HTR-8/SVneo (cell line): Measurements from ENCODE around the gene GNG7.

Source experiments
- DNase-seq: peaks from one replicate; pipeline ENCODE4 v3.0.0; 2011; ENCODE audit warnings: low spot score, mixed read lengths; ENCODE audit not compliant: insufficient read length
- FAIRE-seq: peaks from 2 replicates; lab custom pipeline; 2011; peaks lifted over from hg19 to GRCh38; lab: Jason Lieb, UNC

GNG7 gene

DNA sequence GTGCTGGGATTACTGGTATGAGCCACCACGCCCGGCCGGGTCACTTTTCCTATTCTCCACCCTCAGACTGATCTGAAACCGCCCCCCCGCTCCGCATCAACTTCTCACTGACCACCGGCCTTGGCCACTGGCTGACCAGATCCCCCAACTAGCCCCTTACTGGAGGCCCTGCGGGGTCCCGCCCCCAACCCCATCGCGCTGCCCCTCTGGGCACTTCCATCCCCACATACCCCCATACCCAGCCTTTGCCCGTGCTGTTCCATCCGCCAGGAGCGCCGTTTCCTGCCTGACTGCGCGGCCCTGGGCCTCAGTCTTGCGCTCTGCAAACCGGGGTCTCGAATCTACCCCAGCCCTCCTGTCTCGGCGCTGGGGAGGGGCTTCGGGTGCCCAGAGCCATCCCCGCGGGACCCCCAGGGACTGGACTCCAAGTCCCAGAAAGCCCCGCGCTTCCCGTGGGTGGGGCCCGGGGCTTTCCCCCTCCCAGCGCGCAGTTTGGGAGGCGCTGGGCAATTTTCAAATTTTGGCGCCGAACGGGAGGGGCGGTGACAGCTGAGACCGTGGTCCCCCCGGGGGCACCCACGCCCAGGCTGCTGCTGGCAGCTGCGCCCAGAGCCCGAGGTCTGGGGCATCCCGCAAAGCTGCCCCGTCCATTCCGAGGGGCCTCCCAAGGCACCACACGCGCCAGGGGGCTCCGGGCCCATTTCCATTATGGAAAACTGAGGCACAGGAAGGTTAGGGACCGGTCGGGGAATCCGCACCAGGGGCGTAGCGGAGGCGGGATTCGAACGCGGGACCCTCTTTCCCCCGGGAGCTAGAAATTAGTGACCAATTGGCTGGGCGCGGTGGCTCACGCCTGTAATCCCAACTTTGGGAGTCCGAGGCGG lies 240.5 kb downstream of the GNG7 start:
- FAIRE-seq (no peak), DNase-seq (peak; percentile 39)
